Tibial artery (tissue), 4 donors: Measurements from ENCODE around the gene DAZAP2.

Experiments
- DNase-seq, 2 donors: peaks; one replicate each; pipeline ENCODE4 v3.0.0-alpha.2; 2019
- H3K27ac ChIP-seq, 2 donors: fragments of 200-600 bp; sonication (generic) in 1 of 2; 1 replicate in 1 of 2; 2 replicates in 1 of 2; pipeline ENCODE4 v1.5.1; 2018 to 2019; ENCODE audit warnings: mild to moderate bottlenecking in 1 of 2
- H3K27me3 ChIP-seq, 2 donors: fragments of 200-600 bp; sonication (generic) in 1 of 2; one replicate each; pipeline versions ENCODE4 v1.5.1 to v1.6.0; 2016 to 2019
- H3K36me3 ChIP-seq, 3 donors: fragments of 200-600 bp; sonication (generic) in 2 of 3; one replicate each; pipeline ENCODE4 v1.5.1; 2016 to 2019; ENCODE audit warnings: mild to moderate bottlenecking in 2 of 3
- H3K4me1 ChIP-seq, 4 donors: fragments of 200-600 bp; sonication (generic) in 2 of 4; 1 replicate in 3 of 4; 2 replicates in 1 of 4; pipeline ENCODE4 v1.5.1; 2016 to 2019
- H3K4me3 ChIP-seq, 2 donors: fragments of 200-600 bp; sonication (generic) in 1 of 2; 1 replicate in 1 of 2; 2 replicates in 1 of 2; pipeline ENCODE4 v1.5.1; 2018 to 2019; ENCODE audit warnings: mild to moderate bottlenecking in 2 of 2
- H3K9me3 ChIP-seq, 3 donors: fragments of 200-600 bp; sonication (generic) in 1 of 3; one replicate each; pipeline ENCODE4 v1.5.1; 2016 to 2019
- intact Hi-C: fragments of 100-400 bp; cut with DNase I; formaldehyde crosslinking; loops from one replicate; pipeline ENCODE4 v1.15.0; 2023; ENCODE audit warnings: low total_unique reads
- TF ChIP-seq, protein P1 (sequence below), 2 experiments: fragments of 200-600 bp in 1 of 2; fragments of 450-650 bp in 1 of 2; IDR thresholded peaks; one replicate each; pipeline ENCODE4 v1.5.1; 2017 to 2019; ENCODE audit warnings: antibody characterized with exemption in 2 of 2, mild to moderate bottlenecking in 1 of 2, moderate library complexity in 1 of 2

Gene DAZAP2

DNA sequence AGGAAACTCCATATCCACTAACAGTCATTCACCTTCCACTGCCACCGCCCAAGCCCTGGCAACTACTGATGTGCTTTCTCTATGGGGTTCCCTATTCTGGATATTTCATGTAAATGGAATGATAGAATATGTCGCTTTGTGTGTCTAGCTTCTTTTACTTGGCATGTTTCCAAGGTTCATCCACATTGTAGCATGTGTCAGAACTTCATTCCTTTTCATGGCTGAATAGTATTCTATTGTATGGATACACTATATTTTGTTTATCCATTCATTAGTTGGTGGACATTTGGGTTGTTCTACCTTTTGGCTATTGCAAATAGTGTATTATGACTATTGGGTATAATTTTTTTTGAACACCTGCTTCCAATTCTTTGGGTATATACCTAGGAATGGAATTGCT, 29.4 kb upstream of the DAZAP2 start:
- Histone ChIP-seq H3K9me3 (no peaks in the 10 kb centered on the region), H3K4me1 (no peaks in the 10 kb centered on the region), H3K27me3 (no peaks in the 10 kb centered on the region), H3K4me3 (no peak overlapping the region), H3K27ac (no peak overlapping the region), H3K36me3 (peaks cover 0 to 26% (median 6%) of the 10 kb centered on the region in 3 donors)
- intact Hi-C loops: no loop called here
- DNase-seq: no peak
- TF ChIP-seq, protein P1, sequence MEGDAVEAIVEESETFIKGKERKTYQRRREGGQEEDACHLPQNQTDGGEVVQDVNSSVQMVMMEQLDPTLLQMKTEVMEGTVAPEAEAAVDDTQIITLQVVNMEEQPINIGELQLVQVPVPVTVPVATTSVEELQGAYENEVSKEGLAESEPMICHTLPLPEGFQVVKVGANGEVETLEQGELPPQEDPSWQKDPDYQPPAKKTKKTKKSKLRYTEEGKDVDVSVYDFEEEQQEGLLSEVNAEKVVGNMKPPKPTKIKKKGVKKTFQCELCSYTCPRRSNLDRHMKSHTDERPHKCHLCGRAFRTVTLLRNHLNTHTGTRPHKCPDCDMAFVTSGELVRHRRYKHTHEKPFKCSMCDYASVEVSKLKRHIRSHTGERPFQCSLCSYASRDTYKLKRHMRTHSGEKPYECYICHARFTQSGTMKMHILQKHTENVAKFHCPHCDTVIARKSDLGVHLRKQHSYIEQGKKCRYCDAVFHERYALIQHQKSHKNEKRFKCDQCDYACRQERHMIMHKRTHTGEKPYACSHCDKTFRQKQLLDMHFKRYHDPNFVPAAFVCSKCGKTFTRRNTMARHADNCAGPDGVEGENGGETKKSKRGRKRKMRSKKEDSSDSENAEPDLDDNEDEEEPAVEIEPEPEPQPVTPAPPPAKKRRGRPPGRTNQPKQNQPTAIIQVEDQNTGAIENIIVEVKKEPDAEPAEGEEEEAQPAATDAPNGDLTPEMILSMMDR (IDR thresholded peaks at IDR 0.05): no peak

DNA sequence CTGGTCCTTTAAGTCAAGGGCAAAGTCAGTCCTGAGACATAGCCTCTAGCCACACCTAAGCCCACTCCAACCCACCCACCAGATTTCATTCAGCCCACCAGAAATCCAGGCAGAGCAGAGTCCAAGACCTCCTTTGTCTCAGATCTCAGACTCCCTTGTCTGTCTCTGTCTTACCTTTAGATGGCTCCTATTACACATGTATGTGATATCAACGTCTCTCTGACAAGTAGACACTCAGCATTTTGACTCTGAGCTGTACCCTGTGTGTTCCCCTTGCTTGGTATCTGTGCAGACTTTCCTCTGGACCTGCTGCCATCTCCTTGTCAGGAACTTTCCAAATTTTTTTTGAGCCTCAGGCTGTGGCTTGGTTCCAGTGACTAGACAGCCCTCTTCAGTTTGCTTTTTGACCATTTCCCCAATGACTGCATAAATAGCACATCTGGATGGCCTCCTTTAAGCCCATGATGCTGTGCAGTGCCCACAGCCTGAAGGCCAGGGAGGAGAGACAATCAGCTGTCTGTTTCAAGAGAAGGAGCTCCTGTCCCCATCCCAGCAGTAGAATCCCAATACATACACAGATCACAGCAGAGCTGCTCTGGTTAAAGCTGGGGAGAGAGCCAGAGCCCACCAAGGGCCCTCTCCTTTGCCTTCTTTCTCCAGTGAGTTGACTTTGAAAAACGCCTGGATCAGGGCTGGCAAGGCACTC, 27.8 kb upstream of the DAZAP2 start:
- H3K9me3 ChIP-seq: no peaks in the 10 kb centered on the region
- peaks cover 0 to 4% (median 0%) of the 10 kb centered on the region in 4 donors for H3K4me1 ChIP-seq
- intact Hi-C loops: loop anchor here (5.0 kb wide), 1 partner anchor 124 kb away; no protein-coding TSS in a partner anchor
- TF ChIP-seq, protein P1 (IDR thresholded peaks at IDR 0.05): no peak
- H3K36me3 ChIP-seq: peaks cover 0 to 25% (median 6%) of the 10 kb centered on the region in 3 donors
- H3K4me3 ChIP-seq: no peak overlapping the region
- H3K27ac ChIP-seq: no peak overlapping the region
- no peaks in the 10 kb centered on the region for H3K27me3 ChIP-seq
- no peak for DNase-seq

DNA sequence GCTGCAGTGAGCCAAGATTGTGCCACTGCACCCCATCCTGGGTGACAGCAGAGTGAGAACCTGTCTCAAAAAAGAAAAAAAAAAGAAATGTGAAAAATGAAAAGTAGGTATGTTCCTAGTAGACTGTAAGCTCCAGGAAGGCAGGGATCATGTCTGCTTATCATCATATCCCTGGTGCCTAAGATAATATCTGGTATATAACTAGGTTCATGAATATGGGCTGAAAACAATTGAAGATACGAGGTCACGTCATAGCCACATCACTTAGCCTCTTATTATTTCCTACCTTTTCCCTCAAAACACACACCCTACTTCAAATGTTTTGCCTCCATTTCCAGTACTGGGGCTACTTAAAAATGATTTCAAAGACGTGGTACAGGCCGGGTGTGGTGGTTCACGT, 23.7 kb upstream of the DAZAP2 start:
- Histone ChIP-seq H3K36me3 (peaks cover 0 to 8% (median 0%) of the 10 kb centered on the region in 3 donors), H3K27ac (no peak overlapping the region), H3K9me3 (no peaks in the 10 kb centered on the region), H3K27me3 (no peaks in the 10 kb centered on the region), H3K4me3 (no peak overlapping the region), H3K4me1 (peaks cover 0 to 28% (median 11%) of the 10 kb centered on the region in 4 donors)
- TF ChIP-seq, protein P1 (IDR thresholded peaks at IDR 0.05): no peak
- DNase-seq: no peak
- intact Hi-C loops: loop anchor here (5.0 kb wide), 1 partner anchor 128 kb away; no protein-coding TSS in a partner anchor

DNA sequence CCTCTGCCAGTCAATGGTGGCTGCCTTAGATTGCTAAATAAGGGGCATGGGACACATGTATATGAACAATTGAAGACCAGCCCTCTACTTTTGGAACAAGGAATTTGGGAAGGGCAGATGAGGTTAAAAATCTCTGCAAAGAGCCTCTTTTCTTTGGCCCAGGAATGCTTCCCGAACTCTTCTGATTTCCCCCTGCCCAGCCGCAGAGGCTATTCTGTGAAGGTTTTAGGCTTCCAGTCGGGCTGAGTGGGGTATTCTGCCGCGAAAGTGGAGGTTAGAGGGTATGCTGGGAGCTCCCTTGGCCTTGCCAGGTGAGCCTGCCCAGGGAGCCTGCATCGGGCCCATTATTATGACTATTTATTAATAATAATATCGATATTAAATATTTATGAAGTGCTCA, 22.0 kb upstream of the DAZAP2 start:
- TF ChIP-seq, protein P1 (IDR thresholded peaks at IDR 0.05): no peak
- H3K9me3 ChIP-seq: no peaks in the 10 kb centered on the region
- H3K27me3 ChIP-seq: no peaks in the 10 kb centered on the region
- peaks cover 0 to 28% (median 11%) of the 10 kb centered on the region in 4 donors for H3K4me1 ChIP-seq
- intact Hi-C loops: loop anchor here (2.0 kb wide), 1 partner anchor 44 kb away; the partner anchor contains the start of gene TFCP2
- H3K4me3 ChIP-seq: peak overlapping the region; percentile 82 to 94
- peak overlapping the region; percentile 97 to 98 for H3K27ac ChIP-seq
- H3K36me3 ChIP-seq: no peaks in the 10 kb centered on the region
- DNase-seq: no peak

DNA sequence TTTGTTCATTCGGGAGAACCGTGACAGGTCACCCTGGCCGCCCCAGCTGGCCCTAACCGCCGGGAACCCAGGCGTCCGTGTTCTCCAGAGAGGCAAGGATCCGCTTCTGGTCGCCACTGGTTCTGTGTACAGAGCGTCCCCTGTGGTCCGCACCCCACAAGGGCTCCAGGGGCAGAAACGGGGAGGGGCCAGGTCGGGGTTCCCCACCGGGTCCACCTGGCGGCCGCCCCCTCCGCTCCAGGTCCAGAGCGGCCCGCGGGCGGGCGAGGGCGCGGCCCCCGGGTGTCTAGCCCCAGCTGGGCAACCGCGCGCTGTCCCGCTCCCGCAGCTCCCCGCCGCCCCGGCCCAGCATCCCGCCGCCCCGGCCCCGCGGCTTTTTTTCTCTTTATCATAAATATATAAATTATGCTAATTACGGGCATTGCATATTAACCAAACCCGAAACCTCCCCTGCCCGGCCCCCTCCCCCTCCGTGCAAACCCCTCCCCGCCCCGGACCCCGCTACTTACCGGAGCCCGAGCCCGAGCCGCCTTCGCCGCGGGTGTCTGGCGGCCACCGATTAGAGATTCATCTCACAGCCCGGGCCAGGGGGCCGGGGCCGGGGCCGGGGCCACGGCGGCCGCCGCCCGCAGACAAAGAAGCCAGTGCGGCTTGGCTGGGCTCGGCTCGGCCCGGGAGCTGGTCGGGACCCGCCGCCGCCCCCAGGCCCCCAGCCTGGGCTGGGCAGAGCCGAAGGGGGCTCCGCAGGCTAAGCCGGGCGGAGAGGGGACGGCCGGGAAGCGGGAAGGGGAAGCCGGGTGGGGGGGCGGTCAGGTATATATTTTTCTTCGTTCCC, 21.3 kb upstream of the DAZAP2 start:
- TF ChIP-seq, protein P1 (IDR thresholded peaks at IDR 0.05): peak; percentile 11 to 16
- Histone ChIP-seq H3K4me1 (peaks cover 0 to 28% (median 11%) of the 10 kb centered on the region in 4 donors), H3K9me3 (no peaks in the 10 kb centered on the region), H3K36me3 (no peaks in the 10 kb centered on the region), H3K4me3 (peak overlapping the region; percentile 82 to 94), H3K27ac (peak overlapping the region; percentile 97 to 98), H3K27me3 (no peaks in the 10 kb centered on the region)
- intact Hi-C loops: loop anchor here (2.0 kb wide), 1 partner anchor 45 kb away; the partner anchor contains the start of gene TFCP2
- DNase-seq: peak; percentile 58 to 79
